ENCODE results near the gene KRTAP12-1. TPM values are rescaled to one million over a fixed set of nuclear protein-coding genes. Genes with fewer than 3 reads are reported as not detected.

KRTAP12-1 gene
- total RNA-seq, 1 experiment from 2014 or later, result 0.63 TPM

GRCh38 chr21:44727321-44727720 lies 45.4 kb upstream of the KRTAP12-1 start (continued):
- TF ChIP-seq CREM (CRISPR knock-in tag; IDR thresholded peaks at IDR 0.05), result no peak

- no peak for TF ChIP-seq CREM (CRISPR knock-in tag; IDR thresholded peaks at IDR 0.05)
- no peak for TF ChIP-seq KAT7 (CRISPR knock-in tag; IDR thresholded peaks at IDR 0.05; ENCODE audit: borderline replicate concordance)
- no peak for TF ChIP-seq NFE2L1 (CRISPR knock-in tag; IDR thresholded peaks at IDR 0.05)
- no peak for TF ChIP-seq ZNF281 (CRISPR knock-in tag; IDR thresholded peaks at IDR 0.05)
- no peak for TF ChIP-seq TCF7 (CRISPR knock-in tag; IDR thresholded peaks at IDR 0.05; ENCODE audit: low read depth)
- TF ChIP-seq ATF1 (CRISPR knock-in tag; IDR thresholded peaks at IDR 0.05), result no peak
- no peak for TF ChIP-seq USF1 (CRISPR knock-in tag; IDR thresholded peaks at IDR 0.05)
- TF ChIP-seq HMGA2 (CRISPR knock-in tag; IDR thresholded peaks at IDR 0.05), result no peak
- TF ChIP-seq GTF2I (CRISPR knock-in tag; conservative IDR thresholded peaks at IDR 0.05), result no peak
- no peak for TF ChIP-seq ZNF423 (CRISPR knock-in tag; IDR thresholded peaks at IDR 0.05)
- no peak for TF ChIP-seq RORB (CRISPR knock-in tag; IDR thresholded peaks at IDR 0.05)
- TF ChIP-seq ZNF121 (CRISPR knock-in tag; IDR thresholded peaks at IDR 0.05), result no peak
- TF ChIP-seq RELA (CRISPR knock-in tag; IDR thresholded peaks at IDR 0.05; ENCODE audit: borderline replicate concordance), result no peak
- no peak for TF ChIP-seq ZBTB21 (CRISPR knock-in tag; IDR thresholded peaks at IDR 0.05; ENCODE audit: borderline replicate concordance)
- TF ChIP-seq CREB1 (CRISPR knock-in tag; IDR thresholded peaks at IDR 0.05), result no peak
- TF ChIP-seq E2F5 (CRISPR knock-in tag; IDR thresholded peaks at IDR 0.05), result no peak
- TF ChIP-seq ZNF232 (CRISPR knock-in tag; IDR thresholded peaks at IDR 0.05), result no peak
- TF ChIP-seq FOXJ3 (CRISPR knock-in tag; IDR thresholded peaks at IDR 0.05; ENCODE audit: borderline replicate concordance), result no peak
- no peak for TF ChIP-seq ARID4B (CRISPR knock-in tag; IDR thresholded peaks at IDR 0.05; ENCODE audit: borderline replicate concordance)
- no peak for TF ChIP-seq MYBL2 (CRISPR knock-in tag; IDR thresholded peaks at IDR 0.05)
- Mint-ChIP-seq H3K4me1 (peaks cover 16% of the 10 kb centered on the region), H3K4me3 (no peak overlapping the region), H3K27ac (no peak overlapping the region), H3K9me3 (peaks cover 6% of the 10 kb centered on the region), H3K36me3 (no peaks in the 10 kb centered on the region), H3K27me3 (ENCODE audit: low read depth) (peaks cover 13% of the 10 kb centered on the region)
- CTCF ChIA-PET, result interaction anchor here (1.0 to 1.5 kb wide), 3 partner anchors 22 to 216 kb away, joined by 3 to 6 read pairs (median 3); no protein-coding TSS in a partner anchor
- POLR2A ChIA-PET, result no interaction called here
- DNase-seq (ENCODE audit: low spot score) (no peak), ATAC-seq (no peak)
These were observed 44.9 kb upstream of the KRTAP12-1 start for GRCh38 chr21:44726826-44727225.
